HG02981 (cell line): ENCODE results near the gene PDE4DIP.
"Not testable (repeated sequence)": the region's sequence is repeated elsewhere in the genome, so short reads cannot be mapped to it uniquely, and the experiment has no call there.

Experiments
- ATAC-seq: cut with Tn5 transposase; IDR thresholded peaks from one replicate; pipeline ENCODE4 v1.9.1; 2021; ENCODE audit warnings: mild to moderate bottlenecking, moderate library complexity; ENCODE audit not compliant: unreplicated experiment

PDE4DIP gene

GRCh38 chr1:148844220-148844619, at the start of gene PDE4DIP:
Gene PDE4DIP, plus strand, starts transcription at chr1:148844428. Its CDS starts 347 bp downstream, at chr1:148844775.
- ATAC-seq, result peak; percentile 59

- not testable (repeated sequence) for ATAC-seq
These were observed 35.8 kb upstream of the PDE4DIP start for GRCh38 chr1:148808268-148808928.

- not testable (repeated sequence) for ATAC-seq
These were observed 35.3 kb upstream of the PDE4DIP start for GRCh38 chr1:148808929-148809283.

GRCh38 chr1:148822180-148822579, 22.0 kb upstream of the PDE4DIP start:
- not testable (repeated sequence) for ATAC-seq

GRCh38 chr1:148823822-148824221, 20.4 kb upstream of the PDE4DIP start:
- not testable (repeated sequence) for ATAC-seq

- not testable (repeated sequence) for ATAC-seq
These were observed 19.2 kb upstream of the PDE4DIP start for GRCh38 chr1:148825029-148825428.

- not testable (repeated sequence) for ATAC-seq
These were observed 15.7 kb upstream of the PDE4DIP start for GRCh38 chr1:148828531-148828930.

- ATAC-seq, result not testable (repeated sequence)
These were observed 15.3 kb upstream of the PDE4DIP start for GRCh38 chr1:148828962-148829361.

- ATAC-seq, result not testable (repeated sequence)
These were observed 14.9 kb upstream of the PDE4DIP start for GRCh38 chr1:148829365-148829764.

GRCh38 chr1:148841262-148841661, 3.0 kb upstream of the PDE4DIP start:
- ATAC-seq, result not testable (repeated sequence)

- not testable (repeated sequence) for ATAC-seq
These were observed 423 bp downstream of the PDE4DIP start for GRCh38 chr1:148844651-148845050.

- ATAC-seq, result not testable (repeated sequence)
These were observed 840 bp downstream of the PDE4DIP start for GRCh38 chr1:148845068-148845467.

GRCh38 chr1:148850347-148850746, 6.1 kb downstream of the PDE4DIP start:
- ATAC-seq, result not testable (repeated sequence)

GRCh38 chr1:148850840-148851239, 6.6 kb downstream of the PDE4DIP start:
- not testable (repeated sequence) for ATAC-seq

- not testable (repeated sequence) for ATAC-seq
These were observed 7.5 kb downstream of the PDE4DIP start for GRCh38 chr1:148851684-148852083.

GRCh38 chr1:148853363-148853762, 9.1 kb downstream of the PDE4DIP start:
- ATAC-seq, result not testable (repeated sequence)

- not testable (repeated sequence) for ATAC-seq
These were observed 9.8 kb downstream of the PDE4DIP start for GRCh38 chr1:148854063-148854462.

GRCh38 chr1:148855367-148855766, 11.1 kb downstream of the PDE4DIP start:
- ATAC-seq, result not testable (repeated sequence)

- ATAC-seq, result not testable (repeated sequence)
These were observed 15.8 kb downstream of the PDE4DIP start for GRCh38 chr1:148860049-148860448.

- not testable (repeated sequence) for ATAC-seq
These were observed 16.5 kb downstream of the PDE4DIP start for GRCh38 chr1:148860579-148861259.

- not testable (repeated sequence) for ATAC-seq
These were observed 18.4 kb downstream of the PDE4DIP start for GRCh38 chr1:148862590-148862989.
